ENCODE data around the gene TRIM16. TPM values are rescaled to one million over a fixed set of nuclear protein-coding genes. Genes with fewer than 3 reads are reported as not detected.
"Not testable (repeated sequence)": the region's sequence is repeated elsewhere in the genome, so short reads cannot be mapped to it uniquely, and the experiment has no call there.

The TRIM16 gene
- total and polyA plus RNA-seq, 2 experiments from 2014 or later: 20.6 to 48.8 TPM

DNA sequence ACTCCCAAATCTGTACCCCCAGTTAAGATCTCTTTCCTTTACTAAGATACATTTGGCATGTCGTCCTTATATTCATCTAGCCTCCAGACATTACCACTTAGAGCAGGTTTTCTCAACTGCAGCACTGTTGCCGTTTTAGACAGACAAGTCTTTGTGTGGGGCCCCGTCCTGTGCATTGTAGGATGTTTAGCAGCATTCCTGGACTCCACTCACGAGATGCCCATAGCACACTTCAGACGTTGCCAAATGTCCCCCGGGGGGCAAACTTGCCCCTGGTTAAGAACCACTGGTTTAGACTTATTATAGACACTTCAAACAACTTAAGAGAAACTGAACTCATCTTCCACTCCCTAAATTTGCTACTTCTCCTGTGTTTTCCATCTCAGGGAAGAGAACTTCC lies 8.1 kb downstream of the TRIM16 start:
- H3K27me3 ChIP-seq; H3K9me3 ChIP-seq (ENCODE audit: low read depth); DNase-seq (ENCODE audit: low read depth in 1 of 2, low spot score in 1 of 2); H3K4me1 ChIP-seq (ENCODE audit: low read depth); H3K27ac ChIP-seq; H3K36me3 ChIP-seq; H3K4me3 ChIP-seq: not testable (repeated sequence)

DNA sequence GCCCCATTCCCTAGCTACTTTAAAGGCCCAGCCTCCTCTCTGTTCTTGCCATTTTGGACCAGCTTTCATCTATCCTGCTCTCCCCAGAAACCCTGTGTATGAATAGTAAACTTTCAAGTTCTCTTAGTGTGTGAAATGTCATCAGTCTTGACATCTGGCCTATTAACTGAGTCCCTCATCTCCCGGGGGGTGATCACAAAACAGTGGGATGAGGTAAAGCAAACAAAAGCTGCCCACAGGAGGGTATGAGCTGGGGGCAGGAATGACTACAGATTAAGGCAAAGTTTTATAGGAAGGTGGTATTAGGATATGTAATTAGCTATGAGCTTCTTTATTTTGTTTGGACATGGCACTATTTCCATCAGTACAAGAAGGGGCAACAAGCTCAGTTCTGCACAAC lies 9.5 kb downstream of the TRIM16 start:
- H3K4me1 ChIP-seq (ENCODE audit: low read depth): not testable (repeated sequence)

DNA sequence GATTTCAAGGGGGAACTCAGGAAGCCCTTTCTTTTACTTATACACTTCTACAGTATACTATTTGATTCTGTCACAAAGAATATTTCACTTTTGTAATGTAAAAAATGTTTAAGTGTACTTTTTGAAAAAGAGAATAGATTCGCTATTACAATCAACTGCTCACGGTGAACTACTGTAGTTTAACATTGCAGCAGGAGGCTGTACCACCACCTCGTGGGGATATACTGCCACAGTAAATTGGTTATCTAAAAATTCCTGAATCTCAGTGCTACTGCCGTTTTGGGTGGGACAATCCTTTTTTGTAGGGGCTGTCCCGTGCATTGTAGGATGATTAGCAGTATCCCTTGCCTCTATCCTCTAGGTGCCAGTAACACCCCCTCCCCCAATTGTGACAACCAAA lies 14.6 kb downstream of the TRIM16 start:
- not testable (repeated sequence) for H3K27ac ChIP-seq; DNase-seq (ENCODE audit: low read depth in 1 of 2, low spot score in 1 of 2); H3K36me3 ChIP-seq; H3K9me3 ChIP-seq (ENCODE audit: low read depth); H3K4me1 ChIP-seq (ENCODE audit: low read depth); H3K4me3 ChIP-seq; H3K27me3 ChIP-seq

More for the DNA sequence above, 9.5 kb downstream of the TRIM16 start:
- not testable (repeated sequence) for H3K27me3 ChIP-seq; H3K9me3 ChIP-seq (ENCODE audit: low read depth); DNase-seq (ENCODE audit: low read depth in 1 of 2, low spot score in 1 of 2); H3K4me3 ChIP-seq; H3K27ac ChIP-seq; H3K36me3 ChIP-seq

DNA sequence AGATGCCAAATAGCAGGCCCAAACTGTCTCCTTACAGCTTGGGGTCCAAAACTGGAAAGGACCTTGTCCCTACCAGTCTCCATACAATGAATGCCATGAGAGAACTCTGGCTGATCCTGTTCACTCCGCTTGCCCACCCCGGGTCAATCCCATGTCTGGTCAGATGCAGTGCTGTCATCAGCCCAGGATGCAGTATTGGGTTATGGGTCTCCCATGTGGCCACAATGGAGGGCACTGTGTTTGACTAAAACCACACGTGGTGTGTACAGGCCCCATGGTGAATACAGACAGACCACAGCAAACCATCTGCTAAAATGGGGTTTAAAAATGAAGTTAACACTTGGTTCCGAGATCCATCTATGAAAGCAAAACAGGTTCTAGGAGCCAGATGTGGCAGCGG lies 20.4 kb downstream of the TRIM16 start:
- Histone ChIP-seq H3K36me3 (no peaks in the 10 kb centered on the region), H3K27me3 (no peaks in the 10 kb centered on the region), H3K4me3 (no peak overlapping the region), H3K9me3 (ENCODE audit: low read depth) (no peaks in the 10 kb centered on the region), H3K4me1 (ENCODE audit: low read depth) (peaks cover 7% of the 10 kb centered on the region), H3K27ac (no peak overlapping the region)
- no peak for DNase-seq (ENCODE audit: low read depth in 1 of 2, low spot score in 1 of 2)
- TF ChIP-seq, protein P1, sequence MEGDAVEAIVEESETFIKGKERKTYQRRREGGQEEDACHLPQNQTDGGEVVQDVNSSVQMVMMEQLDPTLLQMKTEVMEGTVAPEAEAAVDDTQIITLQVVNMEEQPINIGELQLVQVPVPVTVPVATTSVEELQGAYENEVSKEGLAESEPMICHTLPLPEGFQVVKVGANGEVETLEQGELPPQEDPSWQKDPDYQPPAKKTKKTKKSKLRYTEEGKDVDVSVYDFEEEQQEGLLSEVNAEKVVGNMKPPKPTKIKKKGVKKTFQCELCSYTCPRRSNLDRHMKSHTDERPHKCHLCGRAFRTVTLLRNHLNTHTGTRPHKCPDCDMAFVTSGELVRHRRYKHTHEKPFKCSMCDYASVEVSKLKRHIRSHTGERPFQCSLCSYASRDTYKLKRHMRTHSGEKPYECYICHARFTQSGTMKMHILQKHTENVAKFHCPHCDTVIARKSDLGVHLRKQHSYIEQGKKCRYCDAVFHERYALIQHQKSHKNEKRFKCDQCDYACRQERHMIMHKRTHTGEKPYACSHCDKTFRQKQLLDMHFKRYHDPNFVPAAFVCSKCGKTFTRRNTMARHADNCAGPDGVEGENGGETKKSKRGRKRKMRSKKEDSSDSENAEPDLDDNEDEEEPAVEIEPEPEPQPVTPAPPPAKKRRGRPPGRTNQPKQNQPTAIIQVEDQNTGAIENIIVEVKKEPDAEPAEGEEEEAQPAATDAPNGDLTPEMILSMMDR (IDR thresholded peaks at IDR 0.05; ENCODE audit: low read depth, low read length): no peak

DNA sequence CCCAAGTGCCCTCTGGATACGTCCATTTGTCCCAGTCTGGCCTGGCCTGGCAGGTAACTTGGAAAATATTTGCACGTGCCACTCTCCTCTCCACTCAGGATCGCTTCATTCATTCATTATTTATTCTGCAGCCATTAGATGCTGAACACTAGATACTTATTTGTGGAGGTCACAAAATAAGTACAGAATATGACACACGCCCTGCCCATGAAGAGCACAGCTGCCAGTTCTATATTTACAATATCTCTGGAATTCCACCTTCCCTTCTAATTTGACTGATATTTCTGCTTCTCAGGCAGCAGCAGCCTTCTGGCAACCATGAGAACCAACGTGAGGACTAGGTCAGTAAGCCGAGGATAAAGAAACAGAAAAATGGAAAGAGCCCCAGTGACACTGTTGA lies 20.9 kb downstream of the TRIM16 start:
- no peaks in the 10 kb centered on the region for H3K27me3 ChIP-seq
- peaks cover 7% of the 10 kb centered on the region for H3K4me1 ChIP-seq (ENCODE audit: low read depth)
- H3K36me3 ChIP-seq: peaks cover 2% of the 10 kb centered on the region
- no peak for DNase-seq (ENCODE audit: low read depth in 1 of 2, low spot score in 1 of 2)
- TF ChIP-seq, protein P1 (IDR thresholded peaks at IDR 0.05; ENCODE audit: low read depth, low read length): no peak
- H3K4me3 ChIP-seq: no peak overlapping the region
- H3K27ac ChIP-seq: peak overlapping the region; percentile 43
- H3K9me3 ChIP-seq (ENCODE audit: low read depth): no peaks in the 10 kb centered on the region

DNA sequence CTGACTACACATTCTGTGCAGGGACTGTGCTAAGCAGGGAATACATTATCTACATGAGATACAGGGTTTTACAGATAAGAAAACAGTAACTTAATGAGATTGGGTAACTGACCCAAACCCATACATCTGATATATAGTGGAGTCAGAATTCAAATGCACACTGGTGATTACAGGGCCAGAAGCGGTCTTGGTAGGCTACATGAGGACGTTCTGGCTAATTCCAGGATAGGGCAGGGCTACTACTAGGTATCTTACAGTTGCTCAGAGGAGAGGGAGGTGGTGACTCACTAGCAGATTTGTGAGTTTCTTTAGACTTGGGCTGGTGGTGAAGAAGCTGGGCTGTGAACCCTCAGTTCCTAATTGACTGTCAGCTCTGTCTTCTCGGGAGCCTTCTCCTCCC lies 21.4 kb downstream of the TRIM16 start:
- H3K4me3 ChIP-seq: no peak overlapping the region
- DNase-seq (ENCODE audit: low read depth in 1 of 2, low spot score in 1 of 2): peak in 1 of 2 donors; percentile 24
- H3K4me1 ChIP-seq (ENCODE audit: low read depth): peaks cover 7% of the 10 kb centered on the region
- H3K27ac ChIP-seq: peak overlapping the region; percentile 43
- no peaks in the 10 kb centered on the region for H3K27me3 ChIP-seq
- no peaks in the 10 kb centered on the region for H3K9me3 ChIP-seq (ENCODE audit: low read depth)
- H3K36me3 ChIP-seq: peaks cover 2% of the 10 kb centered on the region
- TF ChIP-seq, protein P1 (IDR thresholded peaks at IDR 0.05; ENCODE audit: low read depth, low read length): no peak

DNA sequence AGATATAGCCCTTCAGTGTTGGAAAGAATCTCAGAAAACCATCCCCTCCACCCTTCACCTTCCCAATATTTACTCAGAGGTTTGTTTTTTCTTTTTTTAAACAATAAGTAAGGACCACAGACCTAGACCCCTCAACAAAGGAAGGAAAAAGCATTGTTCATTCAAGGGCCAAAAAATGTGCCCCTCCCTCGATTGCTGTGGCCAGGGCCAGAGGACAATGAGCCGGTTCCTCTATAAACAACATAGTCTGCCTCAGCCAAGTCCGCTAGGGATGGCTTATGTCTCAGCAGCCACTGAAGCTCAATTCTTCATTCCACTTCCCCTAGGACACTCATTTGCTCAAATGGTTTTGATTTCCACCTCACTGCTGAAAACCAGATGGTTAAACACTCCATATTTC lies 24.0 kb downstream of the TRIM16 start:
- TF ChIP-seq, protein P1 (IDR thresholded peaks at IDR 0.05; ENCODE audit: low read depth, low read length): no peak
- no peak overlapping the region for H3K4me3 ChIP-seq
- H3K4me1 ChIP-seq (ENCODE audit: low read depth): peaks cover 7% of the 10 kb centered on the region
- DNase-seq (ENCODE audit: low read depth in 1 of 2, low spot score in 1 of 2): no peak
- peak overlapping the region; percentile 60 for H3K27ac ChIP-seq
- H3K36me3 ChIP-seq: peaks cover 2% of the 10 kb centered on the region
- H3K9me3 ChIP-seq (ENCODE audit: low read depth): no peaks in the 10 kb centered on the region
- H3K27me3 ChIP-seq: no peaks in the 10 kb centered on the region
